Measurements from ENCODE around the gene HDAC7. TPM values are rescaled to one million over a fixed set of nuclear protein-coding genes. Genes with fewer than 3 reads are reported as not detected.

HDAC7 gene
- total RNA-seq, 1 donor = 47.9 TPM

DNA sequence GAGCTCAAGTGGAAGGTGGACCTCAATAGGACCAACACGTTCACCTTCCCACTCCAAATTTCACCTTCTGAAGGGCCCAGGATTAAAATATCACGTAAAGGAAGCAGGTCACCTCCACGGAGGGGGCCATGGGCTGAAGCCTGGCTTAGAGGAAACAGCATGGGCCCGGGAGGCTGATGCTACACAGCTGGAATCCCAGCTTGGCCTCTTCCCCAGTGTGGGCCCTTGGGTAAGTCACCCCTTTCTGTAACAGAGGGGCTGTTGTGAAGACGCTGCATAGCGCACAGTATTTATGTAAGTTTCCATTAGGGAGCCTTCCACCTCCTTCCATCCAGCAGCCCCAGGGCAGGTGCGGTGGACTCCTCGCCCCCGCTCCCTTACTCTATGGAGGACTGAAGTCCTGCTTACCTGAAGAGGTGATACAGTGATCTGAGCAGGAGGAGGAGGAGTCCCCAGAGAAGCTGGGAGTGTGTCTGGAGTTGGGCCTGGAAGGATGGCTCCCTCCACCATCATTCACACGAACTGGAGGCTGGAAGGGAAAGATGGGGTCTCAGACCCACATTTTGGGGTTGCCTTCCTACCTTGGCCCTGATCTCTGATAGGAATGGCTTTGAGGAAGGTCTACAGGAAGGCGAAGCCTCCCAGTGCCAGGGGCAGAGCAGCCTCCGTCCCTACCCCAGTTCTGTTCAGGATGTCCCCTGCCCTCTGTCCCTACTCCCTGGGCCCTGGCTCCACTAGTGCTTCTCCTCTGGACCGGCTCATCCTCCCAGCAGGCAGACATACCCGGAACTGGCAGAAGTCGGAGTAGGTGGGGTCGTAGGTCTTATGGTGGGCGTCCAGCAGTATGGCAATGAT is 37.2 kb upstream of the HDAC7 start:
- TF ChIP-seq, protein P1, sequence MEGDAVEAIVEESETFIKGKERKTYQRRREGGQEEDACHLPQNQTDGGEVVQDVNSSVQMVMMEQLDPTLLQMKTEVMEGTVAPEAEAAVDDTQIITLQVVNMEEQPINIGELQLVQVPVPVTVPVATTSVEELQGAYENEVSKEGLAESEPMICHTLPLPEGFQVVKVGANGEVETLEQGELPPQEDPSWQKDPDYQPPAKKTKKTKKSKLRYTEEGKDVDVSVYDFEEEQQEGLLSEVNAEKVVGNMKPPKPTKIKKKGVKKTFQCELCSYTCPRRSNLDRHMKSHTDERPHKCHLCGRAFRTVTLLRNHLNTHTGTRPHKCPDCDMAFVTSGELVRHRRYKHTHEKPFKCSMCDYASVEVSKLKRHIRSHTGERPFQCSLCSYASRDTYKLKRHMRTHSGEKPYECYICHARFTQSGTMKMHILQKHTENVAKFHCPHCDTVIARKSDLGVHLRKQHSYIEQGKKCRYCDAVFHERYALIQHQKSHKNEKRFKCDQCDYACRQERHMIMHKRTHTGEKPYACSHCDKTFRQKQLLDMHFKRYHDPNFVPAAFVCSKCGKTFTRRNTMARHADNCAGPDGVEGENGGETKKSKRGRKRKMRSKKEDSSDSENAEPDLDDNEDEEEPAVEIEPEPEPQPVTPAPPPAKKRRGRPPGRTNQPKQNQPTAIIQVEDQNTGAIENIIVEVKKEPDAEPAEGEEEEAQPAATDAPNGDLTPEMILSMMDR (IDR thresholded peaks at IDR 0.05; ENCODE audit: insufficient read depth, low read depth, low read length) = no peak

DNA sequence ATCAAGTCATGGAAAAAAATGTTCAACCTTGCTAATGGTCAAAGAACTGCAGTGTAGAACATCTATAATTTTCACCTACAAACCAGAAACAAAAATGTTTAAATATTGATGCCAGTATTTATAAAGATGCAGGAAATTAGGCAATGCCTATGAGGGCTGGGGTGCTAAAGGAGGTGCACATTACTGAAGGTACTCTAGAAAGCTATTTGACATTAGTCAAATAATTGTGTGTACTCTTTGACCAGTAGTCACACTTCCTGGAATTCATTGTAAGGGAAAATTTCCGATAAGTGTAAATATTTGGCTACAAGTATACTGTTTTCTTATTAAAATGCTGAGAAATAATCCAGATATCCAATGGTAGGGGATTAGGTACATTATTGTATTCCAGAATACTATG is 36.4 kb upstream of the HDAC7 start:
- TF ChIP-seq, protein P1 (IDR thresholded peaks at IDR 0.05; ENCODE audit: insufficient read depth, low read depth, low read length) = no peak
- no peak for DNase-seq (ENCODE audit: low read depth)
- H3K4me3 ChIP-seq (ENCODE audit: low read depth, low read length) = no peak overlapping the region

More for the DNA sequence above, 37.2 kb upstream of the HDAC7 start:
- no peak overlapping the region for H3K4me3 ChIP-seq (ENCODE audit: low read depth, low read length)
- DNase-seq (ENCODE audit: low read depth) = no peak

DNA sequence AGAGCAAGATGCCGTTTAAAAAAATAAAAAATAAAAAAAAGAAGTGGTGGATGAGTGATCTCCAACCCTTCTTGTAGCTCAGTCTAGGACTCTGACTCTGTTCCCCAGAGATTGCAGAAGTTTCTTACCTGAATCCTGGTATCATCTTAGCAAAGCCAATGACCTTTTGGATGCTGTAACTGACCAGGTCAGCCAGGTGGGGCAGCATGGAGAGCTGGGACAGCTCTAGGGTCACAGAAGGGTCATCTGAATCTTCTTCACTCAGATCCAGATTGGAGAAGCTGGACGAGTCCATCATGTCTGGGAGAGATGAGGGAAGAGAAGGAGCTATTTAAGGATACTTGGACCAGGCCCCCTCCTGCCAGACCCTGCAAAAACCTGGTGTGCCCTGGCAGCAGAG is 35.8 kb upstream of the HDAC7 start:
- DNase-seq (ENCODE audit: low read depth) = no peak
- TF ChIP-seq, protein P1 (IDR thresholded peaks at IDR 0.05; ENCODE audit: insufficient read depth, low read depth, low read length) = no peak
- no peak overlapping the region for H3K4me3 ChIP-seq (ENCODE audit: low read depth, low read length)

DNA sequence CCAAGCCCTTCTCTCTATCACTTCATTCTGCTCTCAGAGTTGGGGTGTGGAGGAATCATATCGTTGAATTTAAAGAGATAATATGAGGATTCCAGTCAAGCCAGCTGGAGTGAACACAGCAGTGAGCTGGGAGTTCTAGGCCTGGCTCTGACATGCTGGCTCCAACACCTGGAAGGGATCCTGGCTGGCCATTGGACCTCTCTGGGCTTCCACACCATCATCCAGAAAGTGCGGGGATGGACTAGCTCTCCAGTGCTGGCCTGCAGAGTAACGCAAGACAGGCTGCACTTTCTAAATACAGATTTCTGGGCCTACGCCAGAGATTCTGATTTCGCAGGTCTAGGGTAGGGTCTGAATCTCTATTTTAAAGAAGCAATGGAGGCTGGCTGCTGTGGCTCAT is 34.8 kb upstream of the HDAC7 start:
- no peak for DNase-seq (ENCODE audit: low read depth)
- TF ChIP-seq, protein P1 (IDR thresholded peaks at IDR 0.05; ENCODE audit: insufficient read depth, low read depth, low read length) = no peak
- no peak overlapping the region for H3K4me3 ChIP-seq (ENCODE audit: low read depth, low read length)

DNA sequence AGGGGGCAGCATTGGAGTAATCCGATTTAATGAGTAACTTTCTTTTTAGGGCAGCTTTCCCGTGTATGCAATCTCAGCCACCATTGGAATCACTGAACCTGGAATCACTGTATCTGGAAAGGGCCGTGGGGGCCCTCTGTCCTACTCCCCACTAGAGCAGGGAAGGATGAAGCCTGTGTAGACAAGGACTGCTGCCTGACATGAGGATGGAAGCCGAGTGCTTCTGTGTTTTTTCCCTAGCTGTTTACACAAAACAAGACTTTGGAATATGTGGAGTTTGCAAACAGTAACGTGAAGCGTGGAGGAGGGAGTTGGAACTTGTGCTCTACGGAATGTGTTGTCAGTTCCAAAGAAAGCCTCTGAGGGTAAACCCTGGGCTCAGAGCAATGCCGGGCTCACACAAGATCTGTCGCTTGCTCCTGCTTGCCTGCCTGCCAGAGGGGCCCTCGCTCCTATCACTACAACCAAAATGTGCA is 32.4 kb upstream of the HDAC7 start:
- peak; percentile 68 for DNase-seq (ENCODE audit: low read depth)
- TF ChIP-seq, protein P1 (IDR thresholded peaks at IDR 0.05; ENCODE audit: insufficient read depth, low read depth, low read length) = no peak
- H3K4me3 ChIP-seq (ENCODE audit: low read depth, low read length) = no peak overlapping the region

DNA sequence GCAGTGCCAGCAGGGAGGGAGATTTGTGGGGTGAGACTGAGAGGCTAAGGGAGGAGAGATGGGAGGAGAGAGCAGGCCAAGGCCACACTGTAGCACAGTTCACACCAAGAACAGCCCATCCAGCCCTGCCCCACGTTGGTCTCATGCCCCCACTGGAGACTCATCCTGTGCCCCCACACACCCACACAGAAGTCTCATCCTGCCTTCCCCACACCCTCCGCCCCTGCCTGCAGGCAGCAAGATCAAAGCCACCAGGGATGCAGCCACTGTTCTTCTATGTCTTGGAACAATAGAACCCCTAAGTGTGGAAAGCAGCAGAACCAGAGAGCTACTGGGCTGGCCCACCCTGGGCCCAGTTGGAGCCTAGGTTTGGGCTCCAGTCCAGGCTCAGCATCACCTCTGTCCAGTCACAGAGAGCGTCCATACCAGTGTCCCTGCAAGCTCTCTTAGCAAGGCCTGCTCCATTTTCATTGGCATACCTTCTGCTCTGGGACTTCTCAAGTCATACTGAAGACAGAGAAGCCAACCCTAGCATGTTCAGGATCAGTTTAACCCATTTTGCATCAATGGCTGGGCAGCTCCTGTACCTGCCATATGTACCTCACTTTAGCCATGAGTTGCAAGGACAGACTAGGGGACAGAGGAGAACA is 31.7 kb upstream of the HDAC7 start:
- TF ChIP-seq, protein P1 (IDR thresholded peaks at IDR 0.05; ENCODE audit: insufficient read depth, low read depth, low read length) = no peak
- no peak for DNase-seq (ENCODE audit: low read depth)
- H3K4me3 ChIP-seq (ENCODE audit: low read depth, low read length) = no peak overlapping the region

Data from fibroblast of villous mesenchyme (primary cell).